Prostate gland (tissue), 2 donors: ENCODE data around the gene SIRT5. TPM values are rescaled to one million over a fixed set of nuclear protein-coding genes. Genes with fewer than 3 reads are reported as not detected.

Experiments used
- DNase-seq: peaks from one replicate; pipeline ENCODE4 v3.0.0-alpha.2; 2019; ENCODE audit warnings: low spot score
- H3K27ac ChIP-seq, 2 donors: fragments of 200-600 bp; sonication (generic); 2 replicates each; pipeline ENCODE4 v1.5.1; 2017 to 2019
- H3K27me3 ChIP-seq: fragments of 200-600 bp; sonication (generic); replicated peaks from 2 replicates; pipeline ENCODE4 v1.5.1; 2019; ENCODE audit not compliant: insufficient read depth
- H3K36me3 ChIP-seq, 2 donors: fragments of 200-600 bp; sonication (generic); 1 replicate in 1 of 2; 2 replicates in 1 of 2; pipeline versions ENCODE4 v1.5.1 to v1.8.1; 2017 to 2019
- H3K4me1 ChIP-seq: fragments of 200-600 bp; sonication (generic); replicated peaks from 2 replicates; pipeline ENCODE4 v1.5.1; 2019
- H3K4me3 ChIP-seq, 2 donors: fragments of 200-600 bp; sonication (generic); 2 replicates each; pipeline ENCODE4 v1.5.1; 2017 to 2019
- H3K9me3 ChIP-seq: fragments of 200-600 bp; sonication (generic); 2 replicates; pipeline ENCODE4 v1.5.1; 2017
- CTCF ChIP-seq, 4 experiments: fragments of 200-600 bp in 2 of 4; fragments of 450-650 bp in 2 of 4; sonication (generic) in 2 of 4; IDR thresholded peaks; 1 replicate in 3 of 4; 2 replicates in 1 of 4; pipeline ENCODE4 v1.5.1; 2016 to 2019; ENCODE audit warnings: antibody characterized with exemption in 4 of 4, mild to moderate bottlenecking in 2 of 4, moderate library complexity in 2 of 4
- POLR2A ChIP-seq: fragments of 450-650 bp; IDR thresholded peaks from one replicate; pipeline ENCODE4 v1.6.1; 2016; ENCODE audit warnings: antibody characterized with exemption, mild to moderate bottlenecking
- POLR2AphosphoS5 ChIP-seq: sonication (generic); formaldehyde crosslinking; IDR thresholded peaks from one replicate; pipeline ENCODE4 v1.6.1; 2017; ENCODE audit warnings: antibody characterized with exemption
- WGBS: methylation state at CpG from one replicate; pipeline ENCODE4 v1.1.5; 2018; 5-methylcytosine and 5-hydroxymethylcytosine counted together
- intact Hi-C: fragments of 100-400 bp; cut with DNase I; formaldehyde crosslinking; loops from one replicate; pipeline ENCODE4 v1.14.2; 2022
- total RNA-seq, 2 donors: library from RNA; depleted of rRNA; stranded (reverse); fragments of >200 nt; gene quantifications; one replicate each; pipeline ENCODE4 v1.1.0, GENCODE V29; 2016

Gene SIRT5
- total RNA-seq, 2 donors from 2014 or later: 9.1 to 11.5 TPM

GRCh38 chr6:13661647-13662046 is 87.2 kb downstream of the SIRT5 start:
- no peaks in the 10 kb centered on the region for H3K36me3 ChIP-seq
- H3K27ac ChIP-seq: no peak overlapping the region
- no peak for DNase-seq
- no peaks in the 10 kb centered on the region for H3K4me1 ChIP-seq
- no peaks in the 10 kb centered on the region for H3K27me3 ChIP-seq
- WGBS: 77% methylated on average over 2 of the region's 2 CpGs
- intact Hi-C loops: no loop called here
- TF ChIP-seq POLR2AphosphoS5 (no peak), POLR2A (no peak), CTCF (IDR thresholded peaks at IDR 0.05) (no peak)
- H3K4me3 ChIP-seq: no peak overlapping the region
- H3K9me3 ChIP-seq: no peaks in the 10 kb centered on the region

- Histone ChIP-seq H3K36me3 (no peaks in the 10 kb centered on the region), H3K27ac (no peak overlapping the region), H3K9me3 (no peaks in the 10 kb centered on the region), H3K4me3 (no peak overlapping the region), H3K4me1 (no peaks in the 10 kb centered on the region), H3K27me3 (no peaks in the 10 kb centered on the region)
- no peak for DNase-seq
- TF ChIP-seq POLR2A (no peak), CTCF (IDR thresholded peaks at IDR 0.05) (no peak), POLR2AphosphoS5 (no peak)
- WGBS: 75% methylated on average over 3 of the region's 3 CpGs
- intact Hi-C loops: no loop called here
These were observed 88.4 kb downstream of the SIRT5 start for GRCh38 chr6:13662651-13663334.

- intact Hi-C loops: no loop called here
- H3K36me3 ChIP-seq: no peaks in the 10 kb centered on the region
- H3K27ac ChIP-seq: no peak overlapping the region
- H3K9me3 ChIP-seq: no peaks in the 10 kb centered on the region
- H3K4me1 ChIP-seq: no peaks in the 10 kb centered on the region
- no peak for DNase-seq
- H3K4me3 ChIP-seq: no peak overlapping the region
- 96% methylated on average over 4 of the region's 4 CpGs for WGBS
- no peaks in the 10 kb centered on the region for H3K27me3 ChIP-seq
- TF ChIP-seq POLR2AphosphoS5 (no peak), CTCF (IDR thresholded peaks at IDR 0.05) (no peak), POLR2A (no peak)
These were observed 89.6 kb downstream of the SIRT5 start for GRCh38 chr6:13663986-13664385.

Other genes with a start within 250 kb of the SIRT5 start
- 10 to 100 TPM; 11.6 to 27.9 TPM for gene TBC1D7, start 246.1 kb upstream of the SIRT5 start, total RNA-seq
- 10 to 100 TPM in 1 of 2 donors, 1 to 10 TPM in 1; 10.0 to 12.2 TPM for gene GFOD1, start 87.0 kb upstream of the SIRT5 start, total RNA-seq
- 100 to 1,000 TPM in 1 of 2 donors, 10 to 100 TPM in 1; 68.3 to 108 TPM for gene NOL7, start 40.7 kb downstream of the SIRT5 start, total RNA-seq
- 10 to 100 TPM; 37.8 to 59.0 TPM for gene RANBP9, start 137.2 kb downstream of the SIRT5 start, total RNA-seq
- gene MCUR1, start 240.0 kb downstream of the SIRT5 start, total RNA-seq: 10 to 100 TPM; 13.7 to 16.8 TPM